HK-2 (cell line): Measurements from ENCODE around the gene AHRR.

ENCODE experiments used
- DNase-seq: peaks from one replicate; pipeline ENCODE4 v3.0.0-alpha.2; 2018; ENCODE audit not compliant: unreplicated experiment

The AHRR gene

DNA sequence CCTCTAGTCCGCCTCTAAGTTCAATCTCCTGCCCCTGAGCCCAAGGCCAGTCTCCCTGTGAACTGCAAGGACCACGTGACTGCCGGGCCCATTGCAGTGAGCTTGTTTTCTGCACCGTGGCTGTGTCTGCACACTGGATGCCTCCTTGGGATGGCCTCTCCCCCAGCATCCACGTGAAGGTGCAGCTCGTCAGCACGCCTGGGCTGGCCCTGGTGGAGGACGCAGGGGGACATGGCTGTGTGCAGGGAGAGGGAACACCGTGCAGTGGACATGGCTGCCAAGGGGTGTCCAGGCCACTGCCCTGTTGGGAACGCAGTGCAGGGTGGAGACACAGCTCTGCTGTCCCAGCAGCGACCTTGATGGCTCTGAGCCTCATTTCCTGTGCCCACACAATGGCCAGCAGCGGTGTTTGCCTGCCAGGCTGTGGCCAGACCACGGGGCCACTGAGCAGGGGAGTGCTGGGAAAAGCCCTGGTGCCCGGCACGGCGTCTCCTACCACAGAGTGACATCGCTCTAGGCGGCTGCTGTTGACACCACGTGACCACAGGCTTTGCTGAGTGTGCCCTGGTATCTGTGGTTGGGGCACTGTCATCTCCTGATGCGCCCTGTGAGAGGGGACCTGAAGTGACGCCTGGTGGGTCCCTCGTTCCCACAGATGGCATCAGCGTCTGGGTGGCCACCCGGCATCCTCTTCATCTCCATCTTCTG lies 94.6 kb downstream of the AHRR start:
- no peak for DNase-seq

DNA sequence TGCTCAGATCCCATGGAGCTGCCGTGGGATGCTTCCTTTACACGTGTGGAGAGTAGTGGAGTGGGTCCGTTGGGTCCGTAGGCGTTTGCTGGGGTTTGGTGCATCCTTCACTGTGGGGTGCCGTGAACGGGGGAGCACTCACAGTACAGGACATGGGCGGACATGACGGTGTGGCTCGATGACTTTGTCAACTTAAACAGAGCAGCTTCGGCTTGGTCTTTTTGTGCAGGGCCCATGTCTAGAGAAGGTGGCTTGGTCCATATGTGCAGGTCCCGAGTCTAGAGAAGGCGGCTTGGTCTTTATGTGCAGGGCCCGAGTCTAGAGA lies 95.1 kb downstream of the AHRR start:
- no peak for DNase-seq

DNA sequence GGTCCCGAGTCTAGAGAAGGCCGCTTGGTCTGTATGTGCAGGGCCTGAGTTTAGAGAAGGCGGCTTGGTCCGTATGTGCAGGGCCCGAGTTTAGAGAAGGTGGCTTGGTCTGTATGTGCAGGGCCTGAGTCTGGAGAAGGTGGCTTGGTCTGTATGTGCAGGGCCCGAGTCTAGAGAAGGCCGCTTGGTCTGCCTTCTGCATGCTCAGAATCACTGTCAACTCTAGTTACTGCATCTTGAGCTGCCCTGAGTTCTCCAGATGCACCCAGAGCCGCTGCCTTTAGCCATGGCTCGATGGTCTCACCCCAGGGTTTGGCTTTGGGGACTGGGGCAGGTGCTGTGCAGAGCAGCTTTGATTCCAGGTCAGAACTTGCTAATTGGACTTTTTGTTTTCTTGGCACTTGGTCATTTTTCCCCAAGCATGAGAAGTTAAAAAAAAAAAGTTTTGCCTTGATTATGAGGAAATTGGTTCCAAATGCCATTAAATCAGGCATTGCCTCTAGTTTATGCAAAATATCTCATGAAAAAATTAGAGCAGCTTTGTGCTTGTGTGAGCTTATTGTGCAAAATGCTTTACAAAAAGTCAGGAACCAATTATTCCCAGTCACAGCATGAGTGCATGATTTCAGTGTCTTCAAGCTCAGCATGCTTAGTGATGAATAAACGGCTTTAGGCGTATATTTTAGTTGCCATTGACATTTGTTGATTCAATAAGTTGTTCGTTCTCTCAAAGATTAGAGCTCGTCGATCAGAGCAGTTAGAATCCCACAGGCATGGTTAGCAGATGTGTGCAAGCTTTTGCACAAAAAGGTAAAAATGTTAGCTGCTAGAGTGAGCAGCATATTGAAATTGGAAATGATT lies 96.0 kb downstream of the AHRR start:
- no peak for DNase-seq

DNA sequence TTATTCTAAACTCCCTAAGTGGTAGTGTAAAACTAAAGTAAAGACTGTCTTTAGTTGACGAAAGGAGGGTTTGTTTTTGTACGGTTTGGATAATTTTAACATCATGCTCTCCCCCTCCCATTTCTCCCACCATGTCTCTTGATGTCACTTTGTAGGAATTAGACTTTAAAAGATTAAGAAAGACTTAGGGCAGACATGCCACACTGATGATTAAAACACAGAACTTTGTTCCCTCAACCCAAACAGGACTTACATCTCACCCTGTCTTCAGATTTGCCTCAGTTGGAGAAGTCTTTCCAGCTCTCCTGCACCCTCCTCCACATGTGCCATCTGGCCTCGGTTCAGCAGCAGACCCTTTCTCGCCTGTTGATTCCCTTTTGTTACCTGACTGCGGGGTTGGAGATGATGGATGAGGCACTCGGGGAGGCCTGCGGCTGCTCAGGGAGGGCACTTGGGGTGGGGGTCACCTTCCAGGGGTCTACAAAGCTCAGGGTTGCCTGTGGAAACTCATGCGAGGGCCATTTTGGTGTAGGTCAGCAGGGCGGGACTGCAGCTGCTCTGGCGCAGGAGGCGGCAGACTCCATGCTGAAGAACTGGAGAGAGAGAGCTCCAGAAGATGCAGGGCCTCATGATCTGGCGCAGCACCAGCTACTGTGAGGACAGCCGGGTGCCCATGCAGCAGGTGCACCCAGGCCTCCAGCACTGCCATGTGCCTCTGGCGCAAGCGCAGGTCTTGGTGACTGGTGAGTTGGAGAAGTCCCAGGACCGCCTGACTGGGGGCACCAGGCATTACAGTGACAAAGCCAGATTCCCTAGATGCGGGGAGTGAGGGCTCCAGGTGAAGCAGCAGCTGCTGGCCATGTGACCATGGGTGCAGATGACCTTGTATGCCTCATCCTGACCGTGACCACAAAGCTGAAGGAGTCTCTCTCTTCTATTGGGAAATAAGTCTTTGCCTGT lies 96.9 kb downstream of the AHRR start:
- no peak for DNase-seq

DNA sequence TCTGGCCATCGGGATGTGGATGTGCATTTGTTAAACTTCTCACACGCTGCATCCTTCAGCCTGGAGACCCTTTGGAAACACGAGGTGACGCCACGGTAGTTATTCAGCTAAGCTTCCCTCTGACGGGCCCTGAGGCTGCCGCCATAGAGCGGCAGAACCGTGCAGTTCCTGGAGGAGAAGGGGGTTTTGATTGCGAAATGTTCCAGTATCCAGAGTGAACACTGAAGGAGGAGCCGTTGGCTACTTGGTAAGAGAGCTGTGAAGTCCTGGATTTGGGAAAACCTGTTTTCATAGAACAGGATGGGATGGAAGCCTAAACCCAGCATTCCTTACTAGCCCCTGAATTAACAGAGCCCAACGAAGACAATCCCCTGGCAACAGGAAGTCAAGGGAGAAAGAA lies 98.5 kb downstream of the AHRR start:
- no peak for DNase-seq

DNA sequence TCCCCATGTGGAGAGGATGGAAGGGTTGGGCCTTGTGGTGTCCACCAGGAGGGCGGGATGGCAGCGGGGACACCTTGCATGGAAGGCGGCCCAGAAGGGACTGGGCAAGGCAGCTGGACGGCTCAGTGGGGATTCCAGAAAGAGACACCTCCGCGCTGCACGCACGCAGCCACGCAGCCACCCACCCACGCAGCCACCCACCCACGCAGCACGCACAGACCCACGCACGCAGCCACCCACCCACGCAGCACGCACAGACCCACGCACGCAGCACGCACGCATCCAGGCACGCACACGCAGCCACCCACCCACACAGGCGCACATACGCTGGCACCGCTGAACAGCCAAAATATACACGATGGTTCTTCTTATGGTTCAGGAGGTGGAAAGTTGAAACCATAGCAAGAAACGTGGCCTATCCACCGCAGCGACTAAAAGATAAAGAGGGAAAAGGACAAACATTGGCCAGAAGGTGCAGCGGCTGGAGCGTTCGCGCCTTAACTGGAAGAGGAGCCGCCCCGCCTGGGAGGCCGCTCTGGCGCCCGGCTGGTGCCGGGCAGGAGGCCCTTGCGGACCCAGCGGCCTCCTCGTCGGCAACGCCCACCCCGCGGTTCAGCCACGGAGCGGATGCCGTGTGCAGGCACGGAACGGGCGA lies 99.2 kb downstream of the AHRR start:
- no peak for DNase-seq

DNA sequence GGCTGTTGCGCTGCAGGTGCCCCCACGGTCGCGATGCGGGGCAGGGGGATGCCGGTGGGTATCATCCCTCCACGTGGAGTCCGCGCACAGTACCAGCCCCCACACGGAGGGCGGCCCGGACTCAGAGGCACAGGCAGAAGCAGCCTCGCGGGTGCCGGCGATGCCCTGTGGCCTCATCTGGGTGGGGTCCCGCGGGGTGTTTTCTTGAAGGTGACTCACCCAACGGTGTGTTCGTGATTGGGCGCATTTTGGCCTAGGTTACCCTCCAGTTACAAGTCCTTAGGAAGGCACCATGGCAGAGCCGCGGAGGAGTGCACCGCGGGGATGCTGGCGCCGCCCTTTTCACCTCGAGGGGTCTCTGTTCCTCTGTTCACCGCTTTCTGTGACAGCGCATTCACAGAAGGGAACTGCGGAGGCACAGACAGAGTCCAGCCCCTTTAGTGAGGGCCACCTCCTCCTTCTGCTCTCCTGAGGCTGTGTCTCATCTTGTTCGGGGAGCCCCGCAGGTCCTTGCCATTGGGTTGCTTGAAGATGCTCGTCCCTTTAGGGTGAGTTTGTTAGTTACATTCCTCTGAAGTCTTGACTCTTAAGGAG lies 99.9 kb downstream of the AHRR start:
- no peak for DNase-seq

DNA sequence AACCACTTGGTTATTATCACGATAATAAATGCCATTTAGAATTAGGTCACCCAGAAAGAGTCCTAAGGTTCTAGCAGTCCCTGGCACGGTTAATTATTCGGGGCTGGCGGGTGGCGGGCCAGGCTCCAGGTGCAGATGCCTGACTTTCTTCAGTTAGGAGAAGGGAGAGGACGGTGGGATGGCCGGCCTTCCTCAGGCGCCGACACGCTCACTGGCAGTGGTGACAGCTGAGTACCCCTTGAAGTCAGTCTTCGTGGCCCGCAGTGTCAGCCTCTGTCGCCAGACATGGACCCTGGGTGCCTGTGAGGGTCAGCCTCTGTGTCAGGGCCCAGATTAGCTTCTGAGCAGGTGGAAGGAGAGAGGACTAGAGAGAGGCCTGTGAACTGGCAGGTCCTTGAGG lies 100.4 kb downstream of the AHRR start:
- DNase-seq: no peak

DNA sequence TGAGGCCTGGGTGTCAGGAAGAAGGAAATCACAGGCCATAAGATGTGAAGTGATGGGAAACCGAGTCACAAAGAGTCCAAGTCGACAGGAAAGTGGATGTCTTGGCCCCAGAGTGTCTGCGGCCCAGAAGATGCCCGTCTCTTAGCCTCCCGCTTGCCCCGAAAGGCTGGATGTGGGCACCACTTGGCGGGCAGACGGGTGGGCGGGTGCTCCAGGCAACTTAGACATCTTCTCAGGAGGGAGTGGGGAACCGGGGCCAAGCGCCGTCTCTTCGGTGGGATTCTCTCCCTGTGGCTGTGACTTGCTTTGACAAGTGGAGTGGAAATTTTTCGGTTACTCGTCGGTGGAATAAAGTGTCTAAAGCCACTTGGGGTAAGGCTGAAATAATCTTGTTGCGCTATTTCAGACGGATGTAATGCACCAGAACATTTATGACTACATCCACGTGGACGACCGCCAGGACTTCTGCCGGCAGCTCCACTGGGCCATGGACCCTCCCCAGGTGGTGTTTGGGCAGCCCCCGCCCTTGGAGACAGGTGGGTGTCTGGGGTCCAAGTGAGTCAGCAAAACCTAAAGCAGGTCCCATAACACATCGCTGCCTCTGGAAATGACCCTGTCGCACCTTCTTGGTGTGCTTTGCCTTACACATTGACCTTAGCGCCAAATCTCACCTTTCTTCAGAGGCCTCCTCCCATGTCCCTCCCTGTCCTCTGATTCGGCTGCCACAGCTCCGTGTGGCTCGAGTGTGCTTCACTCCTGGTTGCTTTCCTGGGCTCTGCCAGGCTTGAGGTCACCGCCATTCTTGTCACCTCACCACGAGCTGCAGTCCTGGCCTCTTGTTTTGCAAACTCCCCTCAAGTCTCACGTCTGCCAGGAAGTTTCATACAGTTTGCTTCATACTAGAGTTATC lies 101.1 kb downstream of the AHRR start:
- no peak for DNase-seq

DNA sequence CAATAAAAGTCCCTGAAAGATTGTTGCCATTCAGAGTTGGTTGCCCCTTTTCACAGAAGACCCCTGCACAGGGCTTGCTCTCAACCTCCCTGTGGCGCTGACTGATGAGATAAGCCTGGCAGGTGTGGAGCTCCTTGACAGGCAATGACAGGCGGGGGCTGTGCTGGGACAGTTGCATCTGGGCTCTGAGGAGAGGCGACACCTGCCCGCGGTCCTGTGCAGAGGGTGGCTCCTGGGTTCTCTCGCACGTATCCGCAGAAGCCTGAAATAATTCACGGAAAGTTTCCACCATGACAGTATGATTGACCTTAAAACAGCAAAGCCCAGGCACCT lies 101.7 kb downstream of the AHRR start:
- DNase-seq: no peak

DNA sequence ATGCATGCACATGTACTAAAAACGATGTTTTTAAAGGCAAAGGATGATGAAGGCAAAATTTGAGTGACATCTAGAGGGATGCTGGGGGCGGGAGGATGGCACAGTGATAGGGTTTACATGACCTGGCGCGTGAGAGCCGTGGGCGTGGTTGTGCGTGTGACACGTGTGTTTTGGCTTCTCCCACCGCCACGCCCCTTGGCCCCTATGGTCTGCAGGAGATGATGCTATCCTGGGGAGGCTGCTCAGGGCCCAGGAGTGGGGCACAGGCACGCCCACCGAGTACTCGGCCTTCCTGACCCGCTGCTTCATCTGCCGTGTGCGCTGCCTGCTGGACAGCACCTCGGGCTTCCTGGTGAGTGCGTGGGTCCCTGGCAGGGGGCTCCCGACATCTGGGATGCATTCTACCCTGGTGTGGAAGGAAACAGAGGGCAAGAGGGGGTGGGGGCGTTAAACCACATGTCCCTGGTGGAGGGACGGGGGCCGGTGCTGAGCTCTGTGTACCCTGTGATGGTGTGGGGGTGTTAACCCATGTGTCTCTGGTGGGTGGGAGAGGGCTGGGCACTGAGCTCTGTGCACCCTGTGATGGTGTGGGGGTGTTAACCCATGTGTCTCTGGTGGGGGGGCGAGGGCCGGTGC lies 102.2 kb downstream of the AHRR start:
- no peak for DNase-seq

DNA sequence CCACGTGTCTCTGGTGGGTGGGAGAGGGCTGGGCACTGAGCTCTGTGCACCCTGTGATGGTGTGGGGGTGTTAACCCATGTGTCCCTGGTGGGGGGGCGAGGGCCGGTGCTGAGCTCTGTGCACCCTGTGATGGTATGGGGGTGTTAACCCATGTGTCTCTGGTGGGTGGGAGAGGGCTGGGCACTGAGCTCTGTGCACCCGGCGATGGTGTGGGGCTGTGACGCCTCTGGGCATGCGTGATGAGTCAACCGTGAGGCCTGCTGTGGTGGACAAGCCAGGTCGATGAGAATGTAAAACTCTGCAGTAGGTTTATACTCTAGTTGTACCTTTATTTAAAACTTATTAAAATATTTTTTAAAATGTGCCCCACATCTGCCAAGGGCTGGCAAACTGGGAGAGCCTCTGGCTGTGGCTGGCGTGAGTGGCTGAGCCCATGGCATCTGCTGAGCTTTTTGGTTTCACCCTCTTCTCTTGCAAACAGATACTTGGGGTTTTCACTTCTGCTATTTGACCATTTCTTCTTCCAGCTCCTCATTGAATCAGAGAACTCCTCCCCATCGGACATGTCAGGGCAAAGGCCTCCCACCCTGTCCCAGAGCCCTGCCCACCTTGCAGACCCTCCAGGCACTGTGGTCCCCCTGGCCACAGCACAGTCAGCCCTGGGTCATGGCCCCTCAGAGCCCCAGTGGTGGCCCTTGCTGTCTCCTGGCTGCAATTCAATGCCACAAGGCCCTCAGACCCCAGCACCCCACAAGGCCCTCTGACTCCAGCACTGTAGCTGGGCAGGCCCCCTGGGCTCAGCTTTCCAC lies 103.0 kb downstream of the AHRR start:
- no peak for DNase-seq

DNA sequence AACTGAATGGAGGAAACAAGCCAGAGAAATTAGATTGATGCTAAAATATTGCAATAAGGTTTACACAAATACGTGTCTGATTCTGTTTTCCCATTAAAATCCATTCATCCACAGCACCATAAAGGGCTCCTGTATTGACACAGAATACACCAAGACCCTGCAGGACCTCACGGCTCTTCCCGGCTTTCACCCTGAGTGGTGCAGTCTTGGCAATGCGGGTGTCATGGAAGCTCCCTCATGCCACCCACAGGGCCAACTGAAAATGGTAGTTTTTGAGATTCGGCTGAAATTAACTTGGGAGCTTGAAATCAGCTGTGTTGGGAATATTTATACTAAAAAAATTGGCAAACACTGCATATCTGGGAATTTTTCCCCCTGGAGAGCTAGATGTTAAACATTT lies 104.2 kb downstream of the AHRR start:
- no peak for DNase-seq

DNA sequence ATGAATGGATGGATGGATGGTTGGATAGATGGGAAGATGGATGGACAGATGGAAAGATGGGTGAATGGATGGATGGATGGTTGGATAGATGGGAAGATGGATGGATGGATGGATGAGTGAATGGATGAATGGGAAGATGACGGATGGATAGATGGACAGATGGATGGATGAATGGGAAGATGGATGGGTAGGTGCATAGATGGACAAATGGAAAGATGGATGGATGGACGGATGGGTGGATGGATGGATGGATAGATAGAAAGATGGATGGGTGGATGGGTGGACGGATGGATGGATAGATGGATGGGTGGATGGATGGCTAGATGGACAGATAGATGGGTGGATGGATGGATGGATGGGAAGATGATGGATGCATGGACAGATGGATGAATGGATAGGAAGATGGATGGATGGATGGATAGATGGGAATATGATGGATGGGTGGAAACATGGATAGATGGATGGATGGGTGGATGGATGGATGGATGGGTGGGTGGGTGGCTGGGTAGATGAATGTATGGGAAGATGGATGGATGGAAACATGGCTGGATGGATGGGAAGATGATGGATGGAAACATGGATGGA lies 105.0 kb downstream of the AHRR start:
- no peak for DNase-seq

DNA sequence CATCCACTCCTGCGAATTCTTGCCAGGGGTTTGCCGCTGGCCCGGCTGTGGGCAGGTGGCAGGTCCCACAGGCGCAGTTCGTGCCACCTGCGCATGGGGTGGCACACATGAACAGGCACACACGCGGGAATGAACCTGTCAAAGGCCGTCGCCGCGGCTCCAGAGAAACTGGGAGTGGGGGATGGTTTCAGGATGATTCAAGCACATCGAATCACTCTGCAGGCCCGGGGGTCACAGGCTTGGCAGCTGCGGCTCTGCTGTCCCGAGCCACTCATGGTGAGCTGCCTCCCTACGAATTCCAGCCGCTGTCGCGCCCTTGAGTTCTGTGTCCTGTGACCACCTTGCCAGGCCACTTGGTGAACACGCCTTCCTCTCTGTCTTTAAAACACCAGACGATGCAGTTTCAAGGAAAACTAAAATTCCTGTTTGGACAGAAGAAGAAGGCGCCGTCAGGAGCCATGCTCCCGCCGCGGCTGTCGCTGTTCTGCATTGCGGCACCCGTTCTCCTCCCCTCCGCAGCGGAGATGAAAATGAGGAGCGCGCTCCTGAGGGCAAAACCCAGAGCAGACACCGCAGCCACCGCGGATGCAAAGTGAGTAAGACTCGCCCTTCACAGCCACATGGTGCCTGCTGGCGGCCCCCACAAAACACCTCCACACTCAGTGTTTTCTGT lies 106.0 kb downstream of the AHRR start:
- no peak for DNase-seq

DNA sequence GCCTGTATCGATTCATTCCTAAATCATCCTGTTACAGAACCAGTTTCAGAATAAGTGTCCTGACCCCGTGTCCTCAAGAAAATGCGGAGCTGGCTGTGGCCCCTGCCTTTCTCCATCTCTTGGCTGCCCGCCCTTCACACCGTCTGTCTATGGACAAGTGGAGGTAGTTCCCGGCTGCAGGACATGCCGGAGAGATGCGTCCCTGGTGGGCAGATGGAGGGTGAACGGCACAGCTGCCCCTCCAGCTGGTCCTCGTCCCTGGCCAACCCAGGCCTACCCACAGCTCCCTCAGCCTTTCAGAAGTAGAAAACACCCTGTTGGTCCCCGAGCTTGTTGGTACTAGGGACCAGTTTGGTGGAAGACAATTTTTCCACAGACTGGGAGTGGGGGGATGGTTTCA lies 106.7 kb downstream of the AHRR start:
- no peak for DNase-seq

DNA sequence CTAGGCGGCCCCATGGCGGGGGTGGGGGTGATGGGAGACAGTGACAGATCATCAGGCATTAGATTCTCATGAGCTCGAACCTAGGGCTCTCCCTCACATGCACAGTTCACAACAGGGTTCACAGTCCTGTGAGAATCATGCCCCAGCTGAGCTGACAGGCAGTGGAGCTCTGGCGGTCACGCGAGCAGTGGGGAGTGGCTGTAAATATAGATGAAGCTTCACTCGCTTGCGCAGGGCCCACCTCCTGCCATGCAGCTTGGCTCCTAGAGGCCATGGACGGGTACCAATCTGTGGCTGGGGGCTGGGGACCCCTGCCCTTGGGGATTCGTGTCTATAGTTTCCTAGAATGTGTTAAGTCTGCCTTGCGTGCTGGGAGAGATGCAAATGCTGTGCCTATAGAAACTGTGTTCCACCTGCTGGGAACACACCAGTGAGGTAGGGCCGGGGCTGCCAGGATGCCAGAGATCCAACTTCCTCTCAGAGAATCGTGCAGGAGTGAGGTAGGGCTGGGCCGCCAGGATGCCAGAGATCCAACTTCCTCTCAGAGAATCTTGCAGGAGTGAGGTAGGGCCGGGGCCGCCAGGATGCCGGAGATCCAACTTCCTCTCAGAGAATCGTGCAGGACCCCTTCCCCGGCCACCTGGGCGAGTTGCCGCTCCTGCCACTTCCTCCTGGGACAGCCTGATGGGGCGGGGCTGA lies 107.4 kb downstream of the AHRR start:
- DNase-seq: no peak
